ENCODE results near the gene OR4F16.
"Not testable (repeated sequence)": the region's sequence is repeated elsewhere in the genome, so short reads cannot be mapped to it uniquely, and the experiment has no call there.

The OR4F16 gene

GRCh38 chr1:686554-686953 lies at the start of gene OR4F16:
Gene OR4F16, minus strand, starts transcription at chr1:686654. Its CDS starts 0 bp downstream, at chr1:686654.
- DNase-seq (ENCODE audit: low read depth in 2 of 2): not testable (repeated sequence)

- DNase-seq (ENCODE audit: low read depth in 2 of 2): not testable (repeated sequence)
Measured at GRCh38 chr1:733649-734048, 47.2 kb upstream of the OR4F16 start.

GRCh38 chr1:727040-727439 lies 40.6 kb upstream of the OR4F16 start:
- not testable (repeated sequence) for DNase-seq (ENCODE audit: low read depth in 2 of 2)

Measured in stimulated activated CD4-positive, alpha-beta T cell treated with anti-CD3 and anti-CD28 coated beads, Interleukin-12 subunit alpha, Interleukin-12 subunit beta, amount 100 ng/mL, for 24 hours (primary cell).